Esophagus muscularis mucosa (tissue), 4 donors: Measurements from ENCODE around the gene MDK. TPM values are rescaled to one million over a fixed set of nuclear protein-coding genes. Genes with fewer than 3 reads are reported as not detected.

Experiments
- DNase-seq: peaks from one replicate; pipeline ENCODE4 v3.0.0-alpha.2; 2017; ENCODE audit errors: extremely low spot score
- H3K27ac ChIP-seq, 4 donors: fragments of 200-600 bp; sonication (generic); replicated peaks in 1 of 4; 1 replicate in 3 of 4; 2 replicates in 1 of 4; pipeline ENCODE4 v1.5.1; 2016 to 2019; ENCODE audit warnings: mild to moderate bottlenecking in 1 of 4
- H3K27me3 ChIP-seq, 4 donors: fragments of 200-600 bp; sonication (generic); one replicate each; pipeline versions ENCODE4 v1.5.1 to v1.6.0; 2016 to 2019
- H3K36me3 ChIP-seq, 4 donors: fragments of 200-600 bp; sonication (generic); one replicate each; pipeline ENCODE4 v1.5.1; 2016 to 2019
- H3K4me1 ChIP-seq, 4 donors: fragments of 200-600 bp; sonication (generic); one replicate each; pipeline ENCODE4 v1.5.1; 2016 to 2019
- H3K4me3 ChIP-seq, 4 donors: fragments of 200-600 bp; sonication (generic); 1 replicate in 2 of 4; 2 replicates in 2 of 4; pipeline ENCODE4 v1.5.1; 2016 to 2019; ENCODE audit warnings: mild to moderate bottlenecking in 4 of 4, moderate library complexity in 1 of 4
- H3K9me3 ChIP-seq, 4 donors: fragments of 200-600 bp; sonication (generic); 1 replicate in 3 of 4; 2 replicates in 1 of 4; pipeline ENCODE4 v1.5.1; 2016 to 2019
- EP300 ChIP-seq: sonication (generic); formaldehyde crosslinking; IDR thresholded peaks from one replicate; pipeline ENCODE4 v1.6.1; 2017; ENCODE audit warnings: antibody characterized with exemption
- POLR2A ChIP-seq: fragments of 450-650 bp; IDR thresholded peaks from one replicate; pipeline ENCODE4 v1.6.1; 2017; ENCODE audit warnings: antibody characterized with exemption, moderate library complexity, mild to moderate bottlenecking, low read depth
- POLR2AphosphoS5 ChIP-seq, 2 donors: sonication (generic); formaldehyde crosslinking; IDR thresholded peaks; one replicate each; pipeline ENCODE4 v1.6.1; 2017; ENCODE audit warnings: antibody characterized with exemption in 2 of 2
- WGBS: methylation state at CpG from one replicate; pipeline ENCODE4 v1.1.5; 2018; 5-methylcytosine and 5-hydroxymethylcytosine counted together
- intact Hi-C: fragments of 100-400 bp; cut with DNase I; formaldehyde crosslinking; loops from one replicate; pipeline ENCODE4 v1.15.1; 2023
- total RNA-seq, 4 donors: library from RNA; depleted of rRNA; stranded (reverse); fragments of >200 nt; gene quantifications; one replicate each; pipeline versions ENCODE4 v1.1.0 to v1.2.1, GENCODE V29; 2016
- TF ChIP-seq, protein P1 (sequence below), 3 experiments: fragments of 200-600 bp in 2 of 3; fragments of 450-650 bp in 1 of 3; sonication (generic) in 2 of 3; IDR thresholded peaks; one replicate each; pipeline ENCODE4 v1.5.1; 2017 to 2019; ENCODE audit warnings: antibody characterized with exemption in 3 of 3, mild to moderate bottlenecking in 2 of 3, moderate library complexity in 1 of 3

Gene MDK
- total RNA-seq, 4 donors from 2014 or later = 1.2 to 12.8 (median 11.8) TPM

DNA sequence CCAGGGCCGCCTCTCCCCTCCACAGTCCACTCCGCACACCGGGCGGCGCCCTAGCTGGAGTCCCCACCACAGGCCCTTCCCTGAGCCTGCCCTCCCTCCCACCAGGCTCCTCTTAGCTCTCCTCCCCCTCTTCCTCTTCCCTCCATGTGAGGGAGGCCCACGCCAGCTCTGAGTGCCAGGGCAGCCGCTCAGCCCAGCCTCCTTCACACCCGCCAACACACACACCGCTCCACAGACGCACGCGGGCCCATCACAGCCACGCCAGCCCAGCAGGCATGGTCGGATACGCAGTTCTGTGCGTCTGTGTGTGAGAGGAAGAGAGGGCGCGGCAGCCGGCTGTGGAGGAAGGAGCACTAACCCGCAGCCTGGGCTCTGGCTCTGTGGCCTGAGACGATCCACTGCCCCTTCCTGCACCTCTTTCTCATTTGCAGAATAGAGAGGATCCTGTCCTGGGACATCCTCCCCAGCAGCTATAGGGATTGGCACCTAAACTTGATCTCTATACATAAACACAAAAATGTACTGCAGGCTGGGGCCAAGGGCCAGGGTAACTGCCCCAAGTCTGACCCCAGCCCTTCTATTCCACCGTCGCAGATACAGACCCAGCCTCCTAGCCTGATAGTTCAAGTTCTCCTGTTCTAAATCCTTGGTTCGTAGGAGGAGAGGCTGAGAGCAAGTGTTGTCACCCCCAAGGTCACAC is 6.6 kb downstream of the MDK start:
- intact Hi-C loops = loop anchor here (2.0 kb wide), 1 partner anchor 149 kb away; no protein-coding TSS in a partner anchor
- peaks cover 25 to 99% (median 46%) of the 10 kb centered on the region in 4 donors for H3K27me3 ChIP-seq
- peaks cover 34 to 44% (median 42%) of the 10 kb centered on the region in 4 donors for H3K4me1 ChIP-seq
- DNase-seq = no peak
- no peaks in the 10 kb centered on the region for H3K9me3 ChIP-seq
- no peak overlapping the region for H3K27ac ChIP-seq
- WGBS = 34% methylated on average over 16 of the region's 24 CpGs
- H3K36me3 ChIP-seq = no peaks in the 10 kb centered on the region
- H3K4me3 ChIP-seq = no peak overlapping the region
- TF ChIP-seq POLR2AphosphoS5 (IDR thresholded peaks at IDR 0.05) (no peak), POLR2A (no peak), EP300 (no peak)
- TF ChIP-seq, protein P1, sequence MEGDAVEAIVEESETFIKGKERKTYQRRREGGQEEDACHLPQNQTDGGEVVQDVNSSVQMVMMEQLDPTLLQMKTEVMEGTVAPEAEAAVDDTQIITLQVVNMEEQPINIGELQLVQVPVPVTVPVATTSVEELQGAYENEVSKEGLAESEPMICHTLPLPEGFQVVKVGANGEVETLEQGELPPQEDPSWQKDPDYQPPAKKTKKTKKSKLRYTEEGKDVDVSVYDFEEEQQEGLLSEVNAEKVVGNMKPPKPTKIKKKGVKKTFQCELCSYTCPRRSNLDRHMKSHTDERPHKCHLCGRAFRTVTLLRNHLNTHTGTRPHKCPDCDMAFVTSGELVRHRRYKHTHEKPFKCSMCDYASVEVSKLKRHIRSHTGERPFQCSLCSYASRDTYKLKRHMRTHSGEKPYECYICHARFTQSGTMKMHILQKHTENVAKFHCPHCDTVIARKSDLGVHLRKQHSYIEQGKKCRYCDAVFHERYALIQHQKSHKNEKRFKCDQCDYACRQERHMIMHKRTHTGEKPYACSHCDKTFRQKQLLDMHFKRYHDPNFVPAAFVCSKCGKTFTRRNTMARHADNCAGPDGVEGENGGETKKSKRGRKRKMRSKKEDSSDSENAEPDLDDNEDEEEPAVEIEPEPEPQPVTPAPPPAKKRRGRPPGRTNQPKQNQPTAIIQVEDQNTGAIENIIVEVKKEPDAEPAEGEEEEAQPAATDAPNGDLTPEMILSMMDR (IDR thresholded peaks at IDR 0.05) = no peak

- H3K4me1 ChIP-seq = peaks cover 34 to 47% (median 44%) of the 10 kb centered on the region in 4 donors
- no peak overlapping the region for H3K27ac ChIP-seq
- H3K4me3 ChIP-seq = peak overlapping the region; percentile 44 to 59 (median 46)
- H3K9me3 ChIP-seq = no peaks in the 10 kb centered on the region
- DNase-seq = no peak
- 18% methylated on average over 10 of the region's 21 CpGs for WGBS
- peaks cover 25 to 95% (median 45%) of the 10 kb centered on the region in 4 donors for H3K27me3 ChIP-seq
- intact Hi-C loops = loop anchor here (2.0 kb wide), 1 partner anchor 148 kb away; no protein-coding TSS in a partner anchor
- TF ChIP-seq POLR2A = no peak
- no peak for TF ChIP-seq POLR2AphosphoS5 (IDR thresholded peaks at IDR 0.05)
- TF ChIP-seq EP300 = no peak
- TF ChIP-seq, protein P1 (IDR thresholded peaks at IDR 0.05) = no peak
- H3K36me3 ChIP-seq = no peaks in the 10 kb centered on the region
Observed at GRCh38 chr11:46388619-46389449, 7.4 kb downstream of the MDK start.

- WGBS = no CpG with 5 or more reads among the region's 80 CpGs
- DNase-seq = no peak
- intact Hi-C loops = loop anchor here (2.0 to 5.0 kb wide), 3 partner anchors 138 to 227 kb away; partner anchors contain the start of genes ATG13 and HARBI1
- Histone ChIP-seq H3K27ac (no peak overlapping the region), H3K27me3 (peaks cover 25 to 86% (median 39%) of the 10 kb centered on the region in 4 donors), H3K4me1 (peaks cover 34 to 47% (median 44%) of the 10 kb centered on the region in 4 donors), H3K36me3 (no peaks in the 10 kb centered on the region), H3K9me3 (no peaks in the 10 kb centered on the region), H3K4me3 (peak overlapping the region; percentile 44 to 59 (median 46))
- TF ChIP-seq POLR2AphosphoS5 (IDR thresholded peaks at IDR 0.05) = no peak
- TF ChIP-seq, protein P1 (IDR thresholded peaks at IDR 0.05) = peak; percentile 74 to 90 (median 83)
Observed at GRCh38 chr11:46389450-46390330, 8.2 kb downstream of the MDK start.
